IPS DF 4.7 (cell line): ENCODE results near the gene FLOT1.
"Not testable (repeated sequence)": the region's sequence is repeated elsewhere in the genome, so short reads cannot be mapped to it uniquely, and the experiment has no call there.

Source experiments
- DNase-seq: peaks from one replicate; pipeline ENCODE4 v3.0.0-alpha.2; 2013; ENCODE audit warnings: low spot score; ENCODE audit errors: extremely low read depth

FLOT1 gene

DNA sequence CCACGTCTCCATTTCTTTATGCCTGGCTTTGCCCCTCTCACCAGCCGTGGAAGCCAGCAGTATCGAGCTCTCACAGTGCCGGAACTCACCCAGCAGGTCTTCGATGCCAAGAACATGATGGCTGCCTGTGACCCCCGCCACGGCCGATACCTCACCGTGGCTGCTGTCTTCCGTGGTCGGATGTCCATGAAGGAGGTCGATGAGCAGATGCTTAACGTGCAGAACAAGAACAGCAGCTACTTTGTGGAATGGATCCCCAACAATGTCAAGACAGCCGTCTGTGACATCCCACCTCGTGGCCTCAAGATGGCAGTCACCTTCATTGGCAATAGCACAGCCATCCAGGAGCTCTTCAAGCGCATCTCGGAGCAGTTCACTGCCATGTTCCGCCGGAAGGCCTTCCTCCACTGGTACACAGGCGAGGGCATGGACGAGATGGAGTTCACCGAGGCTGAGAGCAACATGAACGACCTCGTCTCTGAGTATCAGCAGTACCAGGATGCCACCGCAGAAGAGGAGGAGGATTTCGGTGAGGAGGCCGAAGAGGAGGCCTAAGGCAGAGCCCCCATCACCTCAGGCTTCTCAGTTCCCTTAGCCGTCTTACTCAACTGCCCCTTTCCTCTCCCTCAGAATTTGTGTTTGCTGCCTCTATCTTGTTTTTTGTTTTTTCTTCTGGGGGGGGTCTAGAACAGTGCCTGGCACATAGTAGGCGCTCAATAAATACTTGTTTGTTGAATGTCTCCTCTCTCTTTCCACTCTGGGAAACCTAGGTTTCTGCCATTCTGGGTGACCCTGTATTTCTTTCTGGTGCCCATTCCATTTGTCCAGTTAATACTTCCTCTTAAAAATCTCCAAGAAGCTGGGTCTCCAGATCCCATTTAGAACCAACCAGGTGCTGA lies 18.4 kb downstream of the FLOT1 start:
- DNase-seq = not testable (repeated sequence)

DNA sequence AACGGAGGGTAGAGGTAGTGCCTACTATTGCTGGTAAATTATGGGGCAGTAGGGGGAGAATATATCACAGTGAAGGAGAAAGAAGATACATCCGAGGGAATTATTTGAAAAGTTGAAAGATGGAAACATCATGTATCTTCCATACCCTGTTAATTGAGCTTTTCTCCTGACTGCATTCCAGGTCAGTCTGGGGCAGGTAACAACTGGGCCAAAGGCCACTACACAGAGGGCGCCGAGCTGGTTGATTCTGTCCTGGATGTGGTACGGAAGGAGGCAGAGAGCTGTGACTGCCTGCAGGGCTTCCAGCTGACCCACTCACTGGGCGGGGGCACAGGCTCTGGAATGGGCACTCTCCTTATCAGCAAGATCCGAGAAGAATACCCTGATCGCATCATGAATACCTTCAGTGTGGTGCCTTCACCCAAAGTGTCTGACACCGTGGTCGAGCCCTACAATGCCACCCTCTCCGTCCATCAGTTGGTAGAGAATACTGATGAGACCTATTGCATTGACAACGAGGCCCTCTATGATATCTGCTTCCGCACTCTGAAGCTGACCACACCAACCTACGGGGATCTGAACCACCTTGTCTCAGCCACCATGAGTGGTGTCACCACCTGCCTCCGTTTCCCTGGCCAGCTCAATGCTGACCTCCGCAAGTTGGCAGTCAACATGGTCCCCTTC lies 19.2 kb downstream of the FLOT1 start:
- DNase-seq = not testable (repeated sequence)

DNA sequence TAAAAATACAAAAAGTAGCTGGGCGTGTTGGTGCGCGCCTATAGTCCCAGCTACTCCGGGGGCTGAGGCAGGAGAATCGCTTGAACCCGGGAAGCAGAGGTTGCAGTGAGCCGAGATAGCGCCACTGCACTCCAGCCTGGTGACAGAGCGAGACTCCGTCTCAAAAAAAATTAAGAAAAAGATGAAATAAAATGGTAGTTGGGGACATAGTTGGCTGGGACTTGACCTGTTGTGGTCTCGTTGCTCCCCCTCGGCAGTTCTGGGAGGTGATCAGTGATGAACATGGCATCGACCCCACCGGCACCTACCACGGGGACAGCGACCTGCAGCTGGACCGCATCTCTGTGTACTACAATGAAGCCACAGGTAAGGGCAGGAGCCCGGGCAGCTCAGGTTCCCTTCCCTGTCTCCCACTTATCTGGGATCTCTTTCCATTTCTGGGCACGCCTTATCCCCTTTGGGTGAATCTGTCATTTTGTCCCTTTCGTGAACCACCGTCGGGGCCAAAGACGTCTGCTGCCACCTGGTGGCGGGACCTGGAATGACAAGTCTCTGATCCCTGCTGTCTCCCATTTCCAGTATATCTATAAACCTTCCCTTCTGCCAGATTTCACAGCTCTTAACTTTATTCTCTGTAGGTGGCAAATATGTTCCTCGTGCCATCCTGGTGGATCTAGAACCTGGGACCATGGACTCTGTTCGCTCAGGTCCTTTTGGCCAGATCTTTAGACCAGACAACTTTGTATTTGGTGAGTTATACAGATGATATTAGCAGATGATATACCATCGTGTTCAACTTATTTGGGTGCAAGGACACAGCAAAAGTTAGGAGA lies 20.0 kb downstream of the FLOT1 start:
- no peak for DNase-seq

DNA sequence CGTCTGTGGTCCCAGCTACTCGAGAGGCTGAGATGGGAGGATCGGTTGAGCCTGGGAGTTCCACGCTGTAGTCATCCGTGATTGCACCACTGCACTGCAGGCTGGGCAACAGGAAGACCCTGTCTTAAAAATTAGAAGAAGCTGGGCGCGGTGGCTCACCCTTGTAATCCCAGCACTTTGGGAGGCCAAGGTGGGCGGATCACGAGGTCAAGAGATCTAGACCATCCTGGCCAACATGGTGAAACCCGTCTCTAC lies 20.5 kb downstream of the FLOT1 start:
- DNase-seq = not testable (repeated sequence)

DNA sequence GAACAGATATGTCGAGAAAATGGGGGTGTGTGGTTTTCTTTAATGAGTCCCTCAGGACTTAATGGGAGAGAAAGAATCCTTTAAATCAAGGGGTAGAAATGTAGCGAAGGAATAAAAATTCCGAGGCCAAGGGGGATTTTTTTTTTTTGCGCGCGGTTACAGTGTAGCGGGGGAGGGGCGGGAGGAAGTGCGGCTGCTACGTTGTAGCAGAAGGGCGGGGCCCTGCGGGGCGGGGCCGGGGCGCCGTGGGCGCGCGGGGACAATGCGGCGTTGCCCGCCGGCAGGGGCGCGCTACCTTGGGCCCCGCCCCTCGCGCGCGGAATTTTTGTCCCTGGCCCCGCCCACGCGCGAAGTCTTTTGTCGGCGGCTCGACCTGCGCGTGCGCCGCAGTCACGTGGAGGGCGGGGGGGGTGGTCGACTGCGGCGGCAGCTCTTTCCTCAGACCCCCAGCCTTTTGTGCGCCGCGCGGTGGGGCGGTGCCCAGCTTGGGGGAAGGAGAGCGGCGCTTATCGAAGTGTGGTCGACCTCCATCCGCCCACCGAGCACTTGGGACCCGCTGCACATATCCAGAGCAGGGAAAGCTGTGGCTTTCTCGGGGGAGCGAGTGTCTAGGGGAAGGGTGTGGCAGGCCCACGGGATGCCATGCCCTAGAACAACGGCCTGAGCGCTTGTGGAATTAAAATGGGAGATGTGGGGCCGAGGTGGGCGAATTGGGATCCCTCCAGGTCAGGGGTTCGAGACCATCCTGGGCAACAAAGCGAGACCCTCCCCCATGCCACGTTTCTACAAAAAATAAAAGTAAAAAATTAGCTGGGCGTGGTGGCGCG lies 21.1 kb downstream of the FLOT1 start:
- no peak for DNase-seq

DNA sequence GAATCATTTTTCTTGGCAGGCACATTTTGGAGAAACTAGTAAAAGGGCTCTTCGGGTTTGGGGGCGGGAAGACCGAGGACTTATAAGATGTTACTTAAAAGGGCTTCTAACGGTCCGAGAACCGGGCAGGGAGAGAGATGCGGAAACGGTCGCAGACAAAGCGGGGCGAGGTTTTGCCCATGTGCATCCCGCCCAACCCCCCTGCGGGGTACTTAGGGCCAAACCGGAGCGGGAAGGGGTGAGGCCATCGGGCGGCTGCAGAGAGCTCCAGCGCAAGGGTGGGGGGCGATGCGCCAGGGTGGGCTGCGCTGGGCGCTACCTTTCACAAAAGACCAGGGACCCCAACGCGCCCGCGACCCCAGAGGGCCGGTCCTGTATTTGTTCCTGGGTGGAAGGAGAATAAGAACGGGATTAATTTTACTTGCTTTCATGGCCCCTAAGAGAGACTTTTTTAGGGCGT lies 21.7 kb downstream of the FLOT1 start:
- no peak for DNase-seq

DNA sequence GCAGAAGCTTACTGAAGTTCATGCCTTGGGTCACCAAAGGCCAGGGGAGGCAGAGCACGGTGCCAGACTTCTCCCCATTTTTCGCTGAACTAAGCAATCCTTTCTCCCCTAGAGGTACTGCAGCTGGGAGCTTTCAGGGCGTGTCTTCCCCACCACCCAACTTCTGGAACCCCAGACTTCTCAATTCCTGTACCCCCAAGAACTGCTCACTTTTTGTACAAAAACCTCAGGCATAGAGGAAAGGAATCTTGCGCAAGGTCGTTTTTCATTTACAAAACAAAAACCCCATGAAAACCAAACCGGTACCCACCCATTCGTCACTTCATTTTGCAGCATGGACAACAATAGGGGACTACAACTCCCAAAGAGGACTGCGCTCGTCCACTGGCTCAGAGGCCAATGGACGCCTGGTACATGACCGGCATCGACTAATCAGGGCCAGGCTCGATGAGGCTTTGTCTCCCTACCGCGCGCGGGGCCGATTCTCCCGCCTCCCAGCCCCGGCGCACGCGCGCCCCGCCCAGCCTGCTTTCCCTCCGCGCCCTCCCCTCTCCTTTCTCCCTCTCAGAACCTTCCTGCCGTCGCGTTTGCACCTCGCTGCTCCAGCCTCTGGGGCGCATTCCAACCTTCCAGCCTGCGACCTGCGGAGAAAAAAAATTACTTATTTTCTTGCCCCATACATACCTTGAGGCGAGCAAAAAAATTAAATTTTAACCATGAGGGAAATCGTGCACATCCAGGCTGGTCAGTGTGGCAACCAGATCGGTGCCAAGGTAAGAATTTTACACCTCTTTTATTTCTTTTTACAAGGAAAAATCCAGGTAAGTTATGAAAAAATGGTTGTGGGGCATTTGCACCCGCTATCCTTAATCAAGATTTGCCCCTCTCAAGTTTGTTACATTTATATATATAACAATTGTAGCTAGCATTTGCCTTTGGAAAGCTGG lies 22.4 kb downstream of the FLOT1 start, which contains the start of gene TUBB:
TSS of gene TUBB (plus strand) at position 562 of the 947 bp plus-strand sequence. CDS start at position 717, 155 bp downstream.
- DNase-seq = no peak

DNA sequence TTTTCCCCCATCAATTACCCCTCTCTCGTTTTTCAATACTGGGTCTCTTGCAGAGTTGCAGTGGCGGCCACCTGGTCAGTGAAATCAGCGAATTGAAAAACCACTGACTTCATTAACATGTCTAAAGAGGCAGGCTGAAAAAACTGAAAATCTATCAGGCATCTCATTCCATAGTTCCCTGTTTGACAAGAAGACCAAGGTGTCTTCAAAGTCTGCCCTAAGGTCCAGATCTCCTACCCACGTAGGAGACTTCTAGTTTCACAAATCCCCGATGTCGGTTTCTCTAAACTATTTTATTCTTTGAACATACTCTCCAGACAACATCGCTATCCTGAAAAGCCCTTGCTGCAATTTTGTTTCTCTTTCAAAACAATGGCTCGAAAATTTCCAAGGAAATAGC lies 23.1 kb downstream of the FLOT1 start:
- DNase-seq = no peak

DNA sequence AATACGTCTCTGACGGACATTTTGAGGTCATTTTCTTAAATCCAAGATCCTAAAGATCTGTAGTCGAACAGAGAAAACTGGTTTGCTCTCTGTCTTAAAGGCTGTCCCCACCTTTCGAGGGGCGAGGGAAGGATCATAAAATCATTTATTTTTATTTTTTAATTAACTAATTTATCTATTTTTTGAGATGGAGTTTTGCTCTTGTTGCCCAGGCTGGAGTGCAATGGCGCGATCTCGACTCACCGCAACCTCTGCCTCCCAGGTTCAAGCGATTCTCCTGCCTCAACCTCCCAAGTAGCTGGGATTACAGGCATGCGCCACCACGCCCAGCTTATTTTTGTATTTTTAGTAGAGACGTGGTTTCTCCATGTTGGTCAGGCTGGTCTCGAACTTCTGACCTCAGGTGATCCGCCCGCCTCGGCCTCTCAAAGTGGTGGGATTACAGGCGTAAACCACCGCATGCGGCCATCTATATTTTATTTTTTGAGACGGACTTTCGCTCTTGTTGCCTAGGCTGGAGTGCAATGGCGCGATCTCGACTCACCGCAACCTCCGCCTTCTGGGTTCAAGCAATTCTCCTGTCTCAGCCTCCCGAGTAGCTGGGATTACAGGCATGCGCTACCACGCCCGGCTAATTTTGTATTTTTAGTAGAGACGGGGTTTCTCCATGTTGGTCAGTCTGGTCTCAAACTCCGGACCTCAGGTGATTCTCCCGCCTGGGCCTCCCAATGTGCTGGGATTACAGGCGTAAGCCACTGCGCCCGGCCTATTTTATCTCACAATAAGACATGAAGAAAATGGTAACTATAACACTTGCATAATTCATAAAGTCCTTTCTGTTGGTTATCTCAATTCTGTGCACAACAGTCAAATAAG lies 24.4 kb downstream of the FLOT1 start:
- DNase-seq = not testable (repeated sequence)

DNA sequence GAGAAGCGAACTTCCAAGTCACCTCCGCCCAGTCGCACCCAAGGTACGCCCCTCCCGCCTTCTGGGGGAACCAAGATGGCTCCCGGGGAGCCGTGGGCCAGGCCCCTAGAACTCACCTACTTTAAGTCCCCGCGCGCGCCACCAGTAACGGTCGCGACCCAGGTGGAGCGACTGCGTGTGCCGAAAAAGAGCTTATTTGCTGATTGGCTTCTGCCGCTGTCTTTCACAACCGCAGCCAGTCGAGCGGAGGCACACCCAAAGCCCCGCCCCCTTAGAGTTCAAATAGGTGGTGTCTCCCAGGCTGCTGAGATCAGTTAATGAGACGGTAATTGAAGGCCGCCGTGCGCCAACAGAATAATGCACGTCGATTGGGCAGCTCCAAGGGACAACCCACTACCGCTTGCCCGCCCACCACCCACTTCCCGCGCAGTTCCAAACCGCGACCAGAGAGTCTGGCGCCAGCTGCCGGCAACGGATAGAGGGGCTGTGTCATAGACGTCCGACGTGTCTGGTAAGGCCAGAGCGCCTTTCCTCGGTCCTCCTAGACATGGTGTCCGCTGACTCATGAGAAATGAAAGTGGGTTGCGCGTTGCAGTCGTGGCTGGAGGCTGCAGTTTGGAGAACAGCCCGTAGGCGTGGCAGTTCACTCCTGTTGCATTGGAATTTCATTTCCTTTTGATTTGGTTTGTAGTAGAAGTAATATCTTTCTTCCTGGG lies 25.2 kb downstream of the FLOT1 start, which contains the start of gene MDC1:
TSS of gene MDC1 (minus strand) at position 153 of the 716 bp plus-strand sequence. CDS start 2,106 bp downstream, outside the sequence.
- no peak for DNase-seq

DNA sequence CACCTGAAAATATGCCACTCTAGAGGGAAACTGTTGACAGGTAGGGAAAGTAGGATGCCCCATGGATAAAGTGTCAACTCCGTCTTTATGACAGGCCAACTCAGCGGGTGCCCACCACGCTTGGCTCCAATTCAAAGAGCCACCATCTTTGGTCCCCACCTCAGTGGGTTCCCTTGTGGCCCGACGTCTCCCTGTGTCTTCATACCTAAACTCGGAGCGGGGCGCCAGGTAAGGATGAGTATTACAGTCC lies 25.7 kb downstream of the FLOT1 start:
- DNase-seq = no peak

DNA sequence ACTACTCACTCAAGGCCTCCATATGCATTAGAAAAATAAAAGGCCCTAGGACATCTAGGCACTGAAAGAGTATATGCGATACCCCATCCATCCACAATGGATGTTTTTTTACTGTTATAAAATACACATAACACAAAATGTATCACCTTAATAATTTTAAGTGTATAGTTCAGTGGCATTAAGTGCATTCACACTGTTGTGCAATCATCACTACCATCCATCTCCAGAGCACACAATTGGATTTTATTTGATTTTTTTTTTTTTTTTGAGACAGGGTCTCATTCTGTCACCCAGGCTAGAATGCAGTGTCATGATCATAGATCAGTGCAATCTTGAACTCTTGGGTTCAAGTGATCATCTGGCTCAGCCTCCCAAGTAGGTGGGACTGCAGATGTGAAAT lies 28.2 kb downstream of the FLOT1 start:
- DNase-seq = no peak

DNA sequence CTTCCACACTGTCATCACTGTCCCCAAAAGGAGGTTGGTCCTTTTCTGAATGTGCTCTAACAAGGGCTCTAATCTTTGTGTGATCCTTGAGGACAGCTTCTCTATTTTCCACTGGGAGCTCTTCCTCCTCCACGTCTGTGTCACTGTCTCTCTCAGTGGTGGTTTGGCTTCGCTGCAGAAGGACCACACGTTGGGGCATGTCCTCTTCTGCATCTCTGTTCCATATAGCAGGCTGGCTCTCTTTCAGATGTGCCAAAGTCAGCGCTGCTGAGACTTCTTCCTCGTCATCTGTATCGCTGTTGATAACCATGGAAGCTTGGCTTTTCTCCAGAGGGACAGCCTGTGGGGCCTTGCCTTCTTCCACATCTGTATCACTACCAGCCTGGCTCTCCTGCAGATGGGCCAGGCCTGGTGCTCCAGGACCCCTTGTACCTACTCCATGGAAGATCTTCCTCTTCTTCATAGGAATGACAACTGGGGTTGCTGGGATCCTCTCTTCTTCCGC lies 30.0 kb downstream of the FLOT1 start:
- no peak for DNase-seq

DNA sequence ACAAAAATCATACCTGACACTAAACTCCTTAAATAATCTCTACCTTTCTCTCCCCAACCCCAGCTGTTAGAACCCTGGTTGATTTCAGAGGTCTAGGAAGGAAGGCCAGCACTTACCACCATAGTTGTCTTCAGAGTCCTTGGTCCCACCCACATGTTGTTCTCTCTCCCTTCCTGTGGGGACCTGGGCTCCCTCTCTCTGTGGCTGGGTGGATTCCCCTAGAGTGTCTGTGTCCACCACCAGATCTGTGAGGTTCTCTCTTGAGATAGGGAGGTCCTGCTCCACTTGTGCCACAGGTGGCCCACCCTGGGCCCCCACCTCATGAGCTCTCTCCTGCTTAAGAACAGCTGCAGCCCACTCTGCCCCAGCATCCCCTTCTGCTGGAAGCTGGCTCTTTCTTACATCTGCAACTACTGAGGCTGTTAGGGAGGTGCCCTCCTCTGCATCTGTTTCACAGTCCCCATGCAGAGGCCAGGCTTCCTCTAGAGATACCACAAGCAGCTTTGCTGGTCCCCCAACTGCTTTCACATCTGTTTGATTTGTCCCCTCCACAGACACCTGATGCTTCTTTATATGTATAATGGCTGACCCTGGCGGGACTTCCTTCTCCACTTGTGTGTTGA lies 30.6 kb downstream of the FLOT1 start:
- no peak for DNase-seq

DNA sequence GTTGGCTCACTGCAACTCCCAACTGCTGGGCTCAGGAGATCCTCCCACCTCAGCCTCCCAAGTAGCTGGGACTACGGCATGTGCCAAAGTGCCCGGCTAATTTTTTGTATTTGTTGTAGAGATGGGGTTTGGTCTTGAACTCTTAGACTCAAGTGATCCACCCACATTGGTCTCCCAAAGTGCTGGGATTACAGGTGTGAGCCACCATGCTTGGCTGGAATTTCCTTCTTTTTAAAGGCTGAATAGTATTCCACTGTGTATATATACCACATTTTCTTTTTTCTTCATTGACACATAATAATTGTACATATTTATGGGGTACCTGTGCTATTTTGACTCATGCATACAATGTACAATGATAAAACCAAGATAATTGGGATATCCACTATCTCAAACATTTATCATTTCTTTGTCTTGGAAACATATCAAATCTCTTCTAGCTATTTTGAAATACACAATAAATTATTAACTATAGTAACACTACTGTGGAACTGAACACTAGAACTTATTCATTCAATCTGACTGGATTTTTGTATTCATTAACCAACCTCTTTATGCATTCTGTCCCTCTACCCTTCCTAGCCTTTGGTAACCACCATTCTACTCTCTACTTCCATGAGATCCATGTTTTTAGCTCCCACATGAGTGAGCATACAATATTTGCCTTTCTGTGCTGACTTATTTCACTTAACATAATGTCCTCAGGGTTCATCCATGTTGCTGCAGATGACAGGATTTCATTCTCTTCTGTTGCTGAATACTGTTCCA lies 33.2 kb downstream of the FLOT1 start:
- DNase-seq = no peak

DNA sequence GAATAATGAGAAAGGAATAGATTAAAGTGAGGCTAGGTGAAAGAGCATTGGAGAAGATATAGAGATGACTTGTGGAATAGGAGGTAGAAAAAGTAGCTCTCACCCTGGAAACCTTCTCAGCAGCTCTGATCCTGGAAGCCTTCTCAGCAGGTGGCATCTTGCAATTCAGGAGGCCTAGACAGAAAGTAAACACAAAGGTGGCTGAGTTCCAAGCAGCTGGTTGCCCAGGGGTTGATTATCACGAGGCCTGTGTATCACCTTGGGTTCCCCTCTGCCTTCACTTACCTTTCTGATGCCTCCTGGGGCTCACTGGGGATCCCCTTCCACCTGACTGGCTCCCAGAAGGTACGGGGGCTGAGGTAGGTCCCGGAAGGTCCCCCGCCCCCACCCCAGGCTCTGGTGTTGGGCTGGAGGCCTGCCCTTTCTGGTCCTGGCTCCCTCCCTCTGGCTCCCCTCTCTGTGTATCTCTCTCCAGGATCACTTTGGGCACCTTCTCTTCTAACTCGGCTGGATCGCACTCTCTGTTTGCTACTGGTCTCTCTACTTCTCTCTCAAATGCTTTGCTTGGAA lies 35.1 kb downstream of the FLOT1 start:
- no peak for DNase-seq

DNA sequence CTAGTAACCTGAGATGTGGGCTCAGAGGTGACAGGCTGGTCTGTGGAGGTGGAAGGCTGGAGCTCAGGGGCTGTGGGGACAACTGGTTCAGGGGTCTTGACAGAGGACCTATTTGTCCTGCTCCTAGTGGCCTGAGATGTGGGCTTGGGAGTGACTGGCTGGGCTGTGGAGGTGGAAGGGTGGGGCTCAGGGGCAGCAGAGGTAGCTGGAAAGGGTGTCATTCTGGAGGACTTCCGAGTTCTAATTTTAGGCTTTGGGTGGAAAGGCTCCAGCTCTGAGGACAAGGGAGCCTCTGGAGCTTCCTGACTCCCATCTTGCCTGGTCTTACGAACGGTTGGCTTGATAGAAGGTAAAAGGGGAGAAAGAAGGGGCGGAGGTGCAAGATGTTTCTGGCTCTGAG lies 36.9 kb downstream of the FLOT1 start:
- no peak for DNase-seq
